ENCODE results near the gene ZSCAN18. TPM values are rescaled to one million over a fixed set of nuclear protein-coding genes. Genes with fewer than 3 reads are reported as not detected.

ZSCAN18 gene
- total RNA-seq, 1 donor from 2014 or later, result 47.3 TPM

DNA sequence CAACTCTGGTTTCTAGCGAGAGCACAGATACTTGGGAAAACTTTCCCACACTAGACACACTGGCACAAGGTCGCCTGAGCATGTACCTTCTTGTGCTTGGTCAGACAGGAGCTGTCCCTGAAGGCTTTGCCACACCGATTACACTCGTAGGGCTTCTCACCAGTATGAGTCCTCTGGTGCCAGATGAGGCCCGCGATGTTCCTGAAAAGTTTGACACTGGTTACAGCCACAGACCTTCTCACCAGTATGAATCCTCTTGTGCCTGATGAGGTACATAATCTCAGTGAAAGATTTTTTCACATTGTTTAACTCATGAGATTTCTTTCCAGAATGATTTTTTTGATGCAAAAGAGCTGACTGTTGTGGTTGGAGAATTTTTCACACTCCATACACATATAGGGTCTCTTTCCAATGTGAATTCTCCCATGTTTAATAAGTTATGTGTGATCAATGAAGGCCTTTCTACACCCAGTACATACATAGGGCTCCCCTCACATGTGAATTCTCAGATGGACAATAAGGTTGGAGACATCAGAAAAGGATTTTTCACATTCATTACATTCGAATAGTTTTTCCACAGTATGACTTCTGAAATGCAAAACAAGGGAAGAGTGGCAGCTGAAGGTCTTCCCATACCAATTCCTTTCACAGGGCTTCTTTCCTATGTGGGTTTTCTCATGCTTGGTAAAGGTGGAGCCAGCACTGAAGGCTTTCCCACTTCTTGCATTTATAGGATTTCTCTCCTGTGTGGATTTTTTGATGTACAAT is 9.9 kb upstream of the ZSCAN18 start:
- intact Hi-C loops (cut with DNase I), result no loop called here
- H3K4me1 ChIP-seq, result no peaks in the 10 kb centered on the region
- H3K36me3 ChIP-seq, result no peaks in the 10 kb centered on the region
- no peaks in the 10 kb centered on the region for H3K27me3 ChIP-seq
- DNase-seq, result no peak
- TF ChIP-seq, protein P1, sequence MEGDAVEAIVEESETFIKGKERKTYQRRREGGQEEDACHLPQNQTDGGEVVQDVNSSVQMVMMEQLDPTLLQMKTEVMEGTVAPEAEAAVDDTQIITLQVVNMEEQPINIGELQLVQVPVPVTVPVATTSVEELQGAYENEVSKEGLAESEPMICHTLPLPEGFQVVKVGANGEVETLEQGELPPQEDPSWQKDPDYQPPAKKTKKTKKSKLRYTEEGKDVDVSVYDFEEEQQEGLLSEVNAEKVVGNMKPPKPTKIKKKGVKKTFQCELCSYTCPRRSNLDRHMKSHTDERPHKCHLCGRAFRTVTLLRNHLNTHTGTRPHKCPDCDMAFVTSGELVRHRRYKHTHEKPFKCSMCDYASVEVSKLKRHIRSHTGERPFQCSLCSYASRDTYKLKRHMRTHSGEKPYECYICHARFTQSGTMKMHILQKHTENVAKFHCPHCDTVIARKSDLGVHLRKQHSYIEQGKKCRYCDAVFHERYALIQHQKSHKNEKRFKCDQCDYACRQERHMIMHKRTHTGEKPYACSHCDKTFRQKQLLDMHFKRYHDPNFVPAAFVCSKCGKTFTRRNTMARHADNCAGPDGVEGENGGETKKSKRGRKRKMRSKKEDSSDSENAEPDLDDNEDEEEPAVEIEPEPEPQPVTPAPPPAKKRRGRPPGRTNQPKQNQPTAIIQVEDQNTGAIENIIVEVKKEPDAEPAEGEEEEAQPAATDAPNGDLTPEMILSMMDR (IDR thresholded peaks at IDR 0.05), result no peak
- ATAC-seq, result no peak
- peaks cover 63% of the 10 kb centered on the region for H3K9me3 ChIP-seq
- H3K4me3 ChIP-seq, result no peak overlapping the region
- H3K27ac ChIP-seq, result no peak overlapping the region

DNA sequence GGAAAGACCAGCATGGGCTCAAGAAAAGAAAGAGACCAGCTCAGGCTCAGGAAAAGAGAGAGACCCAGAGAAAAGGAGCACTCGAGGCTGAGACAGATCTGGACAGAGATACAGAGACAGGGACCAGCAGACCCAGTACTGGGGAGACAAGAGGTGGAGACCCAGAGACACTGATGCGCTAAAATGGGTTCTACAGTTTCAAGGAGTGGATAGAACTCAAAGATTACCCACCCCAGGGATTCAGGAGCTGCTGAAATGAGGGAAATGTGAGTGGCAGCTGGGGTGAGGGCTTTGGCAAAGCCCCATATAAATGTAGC is 609 bp upstream of the ZSCAN18 start:
- TF ChIP-seq, protein P1 (IDR thresholded peaks at IDR 0.05), result no peak
- Histone ChIP-seq H3K9me3 (peaks cover 10% of the 10 kb centered on the region), H3K4me1 (peaks cover 5% of the 10 kb centered on the region), H3K36me3 (no peaks in the 10 kb centered on the region), H3K4me3 (peak overlapping the region; percentile 83), H3K27ac (peak overlapping the region; percentile 99), H3K27me3 (no peaks in the 10 kb centered on the region)
- DNase-seq (no peak), ATAC-seq (no peak)
- intact Hi-C loops (cut with DNase I), result no loop called here

DNA sequence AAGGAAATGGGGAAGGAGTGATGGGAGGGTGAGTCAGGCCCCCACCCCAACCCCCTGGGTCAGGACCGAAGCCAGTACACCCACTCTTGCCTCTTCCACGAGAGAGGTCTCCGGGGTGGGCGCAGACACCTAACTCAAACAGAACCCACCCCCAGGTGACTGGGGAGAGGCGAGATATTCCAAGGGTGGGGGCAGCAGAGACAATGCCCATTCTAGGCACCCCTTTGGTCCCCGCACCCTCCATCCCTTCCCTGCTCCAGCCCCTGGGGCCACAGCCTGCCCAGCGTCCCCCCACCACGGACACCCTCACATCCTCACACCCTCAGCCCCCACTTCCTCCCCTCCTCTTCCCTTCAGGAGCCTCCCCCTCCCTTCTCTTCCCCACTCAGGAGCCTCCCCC is 682 bp downstream of the ZSCAN18 start:
- ATAC-seq, result no peak
- peak overlapping the region; percentile 83 for H3K4me3 ChIP-seq
- H3K36me3 ChIP-seq, result no peaks in the 10 kb centered on the region
- intact Hi-C loops (cut with DNase I), result no loop called here
- H3K4me1 ChIP-seq, result peaks cover 5% of the 10 kb centered on the region
- DNase-seq, result peak; percentile 54
- H3K9me3 ChIP-seq, result peaks cover 4% of the 10 kb centered on the region
- H3K27ac ChIP-seq, result peak overlapping the region; percentile 99
- no peaks in the 10 kb centered on the region for H3K27me3 ChIP-seq
- TF ChIP-seq, protein P1 (IDR thresholded peaks at IDR 0.05), result no peak

DNA sequence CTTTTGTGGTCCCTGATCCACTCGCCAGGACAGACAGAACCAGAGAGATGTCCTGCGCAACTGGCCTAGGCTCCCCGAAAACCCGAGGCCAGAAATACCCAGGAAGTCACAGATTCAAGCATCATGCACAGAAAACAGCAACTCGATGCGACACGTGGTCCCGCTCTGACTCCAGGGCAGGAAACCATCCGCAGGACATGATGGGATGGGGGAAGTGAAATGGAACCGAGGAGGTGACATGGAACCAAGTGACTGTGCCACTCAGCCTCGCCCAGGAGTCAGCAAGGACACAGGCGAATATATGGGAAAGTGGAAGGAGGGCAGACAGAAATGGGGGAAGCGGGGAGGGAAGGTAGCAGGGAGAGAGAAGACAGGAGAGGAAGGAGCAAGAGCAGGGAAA is 1.1 kb downstream of the ZSCAN18 start:
- DNase-seq (peak; percentile 48), ATAC-seq (no peak)
- peaks cover 5% of the 10 kb centered on the region for H3K4me1 ChIP-seq
- H3K36me3 ChIP-seq, result no peaks in the 10 kb centered on the region
- TF ChIP-seq, protein P1 (IDR thresholded peaks at IDR 0.05), result no peak
- H3K27ac ChIP-seq, result peak overlapping the region; percentile 99
- H3K4me3 ChIP-seq, result peak overlapping the region; percentile 83
- peaks cover 4% of the 10 kb centered on the region for H3K9me3 ChIP-seq
- intact Hi-C loops (cut with DNase I), result no loop called here
- H3K27me3 ChIP-seq, result no peaks in the 10 kb centered on the region

DNA sequence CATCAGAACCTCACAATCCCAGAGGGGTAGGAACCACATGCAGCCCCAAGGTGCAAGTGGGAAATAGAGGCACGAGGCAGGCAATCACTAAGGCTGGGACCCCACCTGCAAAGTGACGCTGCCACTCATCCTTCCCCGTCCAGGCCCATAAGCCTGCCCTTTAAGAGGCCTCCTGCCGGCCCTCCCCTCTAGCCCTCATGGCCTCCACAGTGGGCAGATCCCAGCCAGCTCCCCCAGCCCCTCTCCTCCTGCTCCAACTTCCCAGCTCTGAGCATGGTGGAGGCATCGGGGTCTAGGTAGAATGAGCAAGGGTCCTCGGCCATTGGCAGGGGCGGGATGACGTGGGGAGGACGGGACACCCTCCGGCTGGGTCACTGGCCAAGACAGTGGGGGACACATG is 2.7 kb downstream of the ZSCAN18 start:
- peaks cover 5% of the 10 kb centered on the region for H3K4me1 ChIP-seq
- H3K27me3 ChIP-seq, result no peaks in the 10 kb centered on the region
- no peak overlapping the region for H3K4me3 ChIP-seq
- no peaks in the 10 kb centered on the region for H3K36me3 ChIP-seq
- no peak for ATAC-seq
- H3K27ac ChIP-seq, result no peak overlapping the region
- DNase-seq, result peak; percentile 47
- TF ChIP-seq, protein P1 (IDR thresholded peaks at IDR 0.05), result no peak
- peaks cover 6% of the 10 kb centered on the region for H3K9me3 ChIP-seq
- intact Hi-C loops (cut with DNase I), result no loop called here
